ENCODE measurements around the gene CACNA2D3. TPM values are rescaled to one million over a fixed set of nuclear protein-coding genes. Genes with fewer than 3 reads are reported as not detected.

The CACNA2D3 gene
- total RNA-seq, 2 experiments from 2014 or later = not detected

DNA sequence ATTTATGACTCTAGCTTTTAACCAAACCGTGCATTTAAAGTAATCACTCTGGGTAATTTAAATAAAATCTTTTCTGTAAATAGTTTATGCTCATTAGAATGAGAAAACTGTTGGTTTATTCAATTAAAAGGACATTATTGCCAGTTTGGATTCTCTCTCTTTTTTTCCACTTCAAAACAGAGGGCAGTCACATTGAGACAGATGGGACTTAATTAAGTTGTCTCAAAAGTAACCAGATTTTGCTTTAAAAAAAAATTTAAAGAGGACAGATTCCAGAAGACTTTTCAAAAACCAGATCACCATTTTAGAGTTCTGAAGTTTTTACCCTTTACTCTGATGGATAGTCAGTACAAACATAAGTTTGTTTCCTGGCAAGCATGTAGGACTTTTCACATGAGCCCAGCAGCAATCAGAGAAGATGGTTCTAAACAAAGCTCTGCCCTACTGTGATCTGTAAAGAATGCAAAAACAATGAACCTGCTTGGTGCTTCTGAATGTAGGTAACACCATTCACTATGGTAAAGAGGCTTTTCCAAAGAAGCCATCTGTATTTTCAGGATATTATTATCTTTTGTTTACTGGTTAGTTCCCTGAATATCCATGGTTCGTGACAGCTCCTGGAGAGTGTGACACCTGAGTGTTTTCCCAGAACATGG, 669.3 kb downstream of the CACNA2D3 start:
- CTCF ChIA-PET = no interaction called here
- DNase-seq = no peak
- H3K9me3 Mint-ChIP-seq = peaks cover 4% of the 10 kb centered on the region
- no peak overlapping the region for H3K4me3 Mint-ChIP-seq
- H3K27me3 Mint-ChIP-seq = no peaks in the 10 kb centered on the region
- no peak overlapping the region for H3K27ac Mint-ChIP-seq
- no peaks in the 10 kb centered on the region for H3K36me3 Mint-ChIP-seq
- POLR2A ChIA-PET = no interaction called here
- no peaks in the 10 kb centered on the region for H3K4me1 Mint-ChIP-seq (ENCODE audit: low read depth)
- intact Hi-C loops (cut with micrococcal nuclease) = no loop called here

GRCh38 chr3:54792584-54792983, 670.2 kb downstream of the CACNA2D3 start:
- CTCF ChIA-PET = no interaction called here

DNA sequence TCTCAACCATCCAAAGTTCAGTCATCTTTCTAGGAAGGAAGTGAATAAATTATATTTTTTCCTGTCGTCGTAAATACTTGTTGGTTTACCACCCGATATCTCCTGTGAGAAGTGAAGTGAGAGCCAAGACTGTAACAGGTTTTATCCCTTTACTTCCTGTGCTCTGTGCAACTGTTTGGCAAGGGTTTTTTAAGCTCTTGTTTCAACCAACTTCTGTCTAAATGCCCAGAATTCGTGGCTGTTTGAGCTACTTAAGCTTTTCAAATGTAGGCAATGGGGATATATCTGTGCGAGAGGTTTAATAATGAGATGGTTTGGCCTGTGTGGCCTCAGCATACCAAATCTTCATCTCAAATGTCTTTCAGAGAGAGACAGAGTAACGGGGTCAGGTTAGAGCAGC, 670.8 kb downstream of the CACNA2D3 start:
- ChIA-PET POLR2A (no interaction called here), CTCF (interaction anchor here (0.5 kb wide), 1 partner anchor 206 kb away, joined by 3 read pairs; no protein-coding TSS in a partner anchor)
- DNase-seq = no peak
- intact Hi-C loops (cut with micrococcal nuclease) = no loop called here
- no peaks in the 10 kb centered on the region for H3K4me1 Mint-ChIP-seq (ENCODE audit: low read depth)
- H3K36me3 Mint-ChIP-seq = no peaks in the 10 kb centered on the region
- H3K27me3 Mint-ChIP-seq = no peaks in the 10 kb centered on the region
- H3K27ac Mint-ChIP-seq = no peak overlapping the region
- H3K4me3 Mint-ChIP-seq = no peak overlapping the region
- H3K9me3 Mint-ChIP-seq = no peaks in the 10 kb centered on the region

More at GRCh38 chr3:54792584-54792983, 670.2 kb downstream of the CACNA2D3 start:
- intact Hi-C loops (cut with micrococcal nuclease) = no loop called here
- H3K4me3 Mint-ChIP-seq = no peak overlapping the region
- H3K9me3 Mint-ChIP-seq = peaks cover under 1% of the 10 kb centered on the region
- no peaks in the 10 kb centered on the region for H3K36me3 Mint-ChIP-seq
- POLR2A ChIA-PET = no interaction called here
- H3K27me3 Mint-ChIP-seq = no peaks in the 10 kb centered on the region
- H3K27ac Mint-ChIP-seq = no peak overlapping the region
- no peak for DNase-seq
- H3K4me1 Mint-ChIP-seq (ENCODE audit: low read depth) = no peaks in the 10 kb centered on the region

DNA sequence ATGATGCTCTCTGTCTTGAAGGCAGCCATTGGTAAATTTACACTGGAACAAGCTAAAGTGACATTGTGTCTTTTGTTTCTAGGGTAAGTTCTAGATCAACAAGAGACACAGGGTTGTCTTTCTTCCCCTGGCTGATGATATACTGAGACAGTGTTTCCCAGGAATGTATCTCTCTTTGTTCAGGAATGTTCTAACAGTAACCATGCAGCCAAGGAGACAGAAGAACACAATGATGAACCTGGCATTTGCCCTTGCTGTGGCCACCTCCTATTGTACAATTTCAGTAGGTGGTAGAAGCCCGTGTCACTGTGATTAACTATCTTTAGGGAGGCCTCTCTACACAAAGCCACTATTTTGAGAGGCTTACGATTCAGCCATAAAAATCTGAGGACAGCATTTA, 674.8 kb downstream of the CACNA2D3 start:
- H3K27me3 Mint-ChIP-seq = no peaks in the 10 kb centered on the region
- H3K27ac Mint-ChIP-seq = no peak overlapping the region
- H3K4me3 Mint-ChIP-seq = no peak overlapping the region
- POLR2A ChIA-PET = no interaction called here
- CTCF ChIA-PET = no interaction called here
- H3K36me3 Mint-ChIP-seq = no peaks in the 10 kb centered on the region
- no peak for DNase-seq
- H3K9me3 Mint-ChIP-seq = peaks cover 2% of the 10 kb centered on the region
- intact Hi-C loops (cut with micrococcal nuclease) = no loop called here
- H3K4me1 Mint-ChIP-seq (ENCODE audit: low read depth) = no peaks in the 10 kb centered on the region

GRCh38 chr3:54800478-54800877, 678.1 kb downstream of the CACNA2D3 start:
- H3K4me3 Mint-ChIP-seq = no peak overlapping the region
- H3K36me3 Mint-ChIP-seq = no peaks in the 10 kb centered on the region
- ChIA-PET CTCF (no interaction called here), POLR2A (no interaction called here)
- peaks cover 2% of the 10 kb centered on the region for H3K9me3 Mint-ChIP-seq
- no peaks in the 10 kb centered on the region for H3K4me1 Mint-ChIP-seq (ENCODE audit: low read depth)
- intact Hi-C loops (cut with micrococcal nuclease) = no loop called here
- H3K27me3 Mint-ChIP-seq = no peaks in the 10 kb centered on the region
- H3K27ac Mint-ChIP-seq = no peak overlapping the region
- no peak for DNase-seq

DNA sequence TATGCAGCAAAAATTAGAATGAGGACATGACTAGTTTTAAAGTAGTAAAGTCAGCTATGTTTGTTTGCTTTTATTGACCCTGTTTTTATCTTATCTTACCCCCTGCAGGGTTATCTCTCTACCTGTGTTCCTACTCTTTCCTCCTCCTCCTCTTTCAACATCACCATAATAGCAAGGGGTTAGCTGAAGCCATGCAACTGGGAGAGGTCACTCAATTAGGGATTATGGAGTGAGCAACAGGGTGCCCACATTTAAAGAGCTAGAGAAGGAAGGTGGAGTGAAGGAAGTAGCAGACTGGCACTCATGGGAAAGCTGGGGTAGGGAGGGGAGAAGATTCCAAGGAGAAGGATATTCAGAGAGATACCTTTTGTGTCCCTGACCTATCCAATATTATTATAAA, 679.6 kb downstream of the CACNA2D3 start:
- Mint-ChIP-seq H3K27ac (no peak overlapping the region), H3K4me3 (no peak overlapping the region), H3K36me3 (no peaks in the 10 kb centered on the region), H3K4me1 (ENCODE audit: low read depth) (no peaks in the 10 kb centered on the region), H3K27me3 (no peaks in the 10 kb centered on the region), H3K9me3 (peaks cover 2% of the 10 kb centered on the region)
- no peak for DNase-seq
- intact Hi-C loops (cut with micrococcal nuclease) = no loop called here
- ChIA-PET POLR2A (no interaction called here), CTCF (no interaction called here)

DNA sequence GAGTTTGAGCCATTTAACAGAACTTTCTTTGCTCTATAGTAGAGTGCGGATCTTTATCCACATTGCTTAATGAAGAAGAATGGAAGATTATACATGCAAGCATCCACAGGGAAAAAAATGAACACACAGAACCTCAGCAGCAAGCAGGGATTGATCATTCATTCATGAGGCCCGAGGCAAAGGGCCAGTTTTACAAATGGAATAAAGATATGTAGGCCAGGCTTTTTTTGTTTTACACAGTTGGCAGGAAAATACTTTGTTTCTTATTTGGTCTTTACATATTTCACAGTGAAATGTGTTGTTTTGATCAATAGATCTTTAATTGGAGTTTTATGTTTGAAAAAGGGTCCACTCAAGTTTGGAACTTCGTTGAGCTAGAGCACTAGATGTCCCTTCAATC, 688.0 kb downstream of the CACNA2D3 start:
- ChIA-PET POLR2A (no interaction called here), CTCF (no interaction called here)
- Mint-ChIP-seq H3K36me3 (no peaks in the 10 kb centered on the region), H3K27ac (no peak overlapping the region), H3K27me3 (no peaks in the 10 kb centered on the region), H3K9me3 (peaks cover 6% of the 10 kb centered on the region), H3K4me1 (ENCODE audit: low read depth) (no peaks in the 10 kb centered on the region), H3K4me3 (no peak overlapping the region)
- intact Hi-C loops (cut with micrococcal nuclease) = no loop called here
- no peak for DNase-seq

DNA sequence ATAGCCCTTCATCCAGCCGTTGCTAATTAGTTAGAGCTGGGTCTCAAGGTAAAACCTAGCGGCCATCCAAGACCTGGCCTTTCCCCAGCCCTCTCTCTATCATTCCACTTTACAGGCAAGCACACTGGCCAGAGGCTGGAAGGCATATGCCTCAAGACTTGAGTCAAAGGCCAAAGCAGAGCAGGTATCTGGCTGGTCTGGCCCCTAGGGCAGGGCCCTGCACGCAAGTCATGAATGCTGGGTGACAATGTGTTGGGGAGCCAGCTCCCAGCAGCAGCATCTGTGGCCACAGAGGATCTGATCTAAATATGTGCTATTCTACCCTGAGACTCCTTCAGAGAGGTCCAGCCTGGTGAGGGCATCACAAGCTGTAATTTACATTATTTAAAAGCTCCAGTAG, 691.9 kb downstream of the CACNA2D3 start:
- Mint-ChIP-seq H3K4me1 (ENCODE audit: low read depth) (no peaks in the 10 kb centered on the region), H3K27ac (no peak overlapping the region), H3K9me3 (no peaks in the 10 kb centered on the region), H3K4me3 (no peak overlapping the region), H3K27me3 (no peaks in the 10 kb centered on the region), H3K36me3 (no peaks in the 10 kb centered on the region)
- CTCF ChIA-PET = interaction anchor here (0.6 to 1.3 kb wide), 2 partner anchors 17 to 387 kb away, joined by 3 read pairs; no protein-coding TSS in a partner anchor
- intact Hi-C loops (cut with micrococcal nuclease) = no loop called here
- POLR2A ChIA-PET = no interaction called here
- no peak for DNase-seq

GRCh38 chr3:54817628-54818027, 695.3 kb downstream of the CACNA2D3 start:
- no peaks in the 10 kb centered on the region for H3K9me3 Mint-ChIP-seq
- H3K27ac Mint-ChIP-seq = no peak overlapping the region
- no peak for DNase-seq
- no peaks in the 10 kb centered on the region for H3K36me3 Mint-ChIP-seq
- POLR2A ChIA-PET = no interaction called here
- H3K4me3 Mint-ChIP-seq = no peak overlapping the region
- CTCF ChIA-PET = no interaction called here
- no peaks in the 10 kb centered on the region for H3K4me1 Mint-ChIP-seq (ENCODE audit: low read depth)
- no peaks in the 10 kb centered on the region for H3K27me3 Mint-ChIP-seq
- intact Hi-C loops (cut with micrococcal nuclease) = no loop called here

GRCh38 chr3:54818486-54818885, 696.1 kb downstream of the CACNA2D3 start:
- Mint-ChIP-seq H3K27ac (no peak overlapping the region), H3K27me3 (no peaks in the 10 kb centered on the region)

GRCh38 chr3:54818942-54819341, 696.6 kb downstream of the CACNA2D3 start:
- intact Hi-C loops (cut with micrococcal nuclease) = no loop called here
- POLR2A ChIA-PET = no interaction called here
- Mint-ChIP-seq H3K27ac (no peak overlapping the region), H3K9me3 (no peaks in the 10 kb centered on the region), H3K4me3 (no peak overlapping the region), H3K36me3 (no peaks in the 10 kb centered on the region), H3K4me1 (ENCODE audit: low read depth) (no peaks in the 10 kb centered on the region), H3K27me3 (no peaks in the 10 kb centered on the region)
- CTCF ChIA-PET = no interaction called here
- DNase-seq = no peak

More at GRCh38 chr3:54818486-54818885, 696.1 kb downstream of the CACNA2D3 start:
- H3K4me1 Mint-ChIP-seq (ENCODE audit: low read depth) = no peaks in the 10 kb centered on the region
- no peaks in the 10 kb centered on the region for H3K36me3 Mint-ChIP-seq
- DNase-seq = no peak
- ChIA-PET CTCF (no interaction called here), POLR2A (no interaction called here)
- intact Hi-C loops (cut with micrococcal nuclease) = no loop called here
- no peaks in the 10 kb centered on the region for H3K9me3 Mint-ChIP-seq
- H3K4me3 Mint-ChIP-seq = no peak overlapping the region

DNA sequence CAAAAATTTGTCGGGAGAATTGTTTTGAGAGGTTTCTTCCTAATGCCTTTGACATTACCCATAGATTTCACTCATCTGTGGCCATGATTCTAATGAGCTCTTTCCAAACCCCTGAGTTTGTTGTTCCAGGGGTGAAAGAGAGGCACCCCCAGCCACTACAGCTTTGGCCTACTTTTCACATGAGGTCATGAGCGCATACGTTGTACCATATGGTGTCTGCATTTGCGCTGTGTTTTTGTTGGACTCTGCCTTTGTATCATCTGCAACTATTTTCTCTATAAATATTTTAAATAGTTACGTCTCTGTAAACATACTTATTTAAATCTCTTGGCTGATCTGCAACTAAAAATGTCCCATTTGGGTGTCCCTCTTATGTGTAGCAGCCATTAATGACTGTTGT, 697.6 kb downstream of the CACNA2D3 start:
- intact Hi-C loops (cut with micrococcal nuclease) = no loop called here
- Mint-ChIP-seq H3K27ac (no peak overlapping the region), H3K4me1 (ENCODE audit: low read depth) (no peaks in the 10 kb centered on the region), H3K4me3 (no peak overlapping the region), H3K36me3 (no peaks in the 10 kb centered on the region), H3K9me3 (no peaks in the 10 kb centered on the region), H3K27me3 (no peaks in the 10 kb centered on the region)
- ChIA-PET CTCF (interaction anchor here (0.7 kb wide), 1 partner anchor 768 kb away, joined by 3 read pairs; no protein-coding TSS in a partner anchor), POLR2A (no interaction called here)
- no peak for DNase-seq

DNA sequence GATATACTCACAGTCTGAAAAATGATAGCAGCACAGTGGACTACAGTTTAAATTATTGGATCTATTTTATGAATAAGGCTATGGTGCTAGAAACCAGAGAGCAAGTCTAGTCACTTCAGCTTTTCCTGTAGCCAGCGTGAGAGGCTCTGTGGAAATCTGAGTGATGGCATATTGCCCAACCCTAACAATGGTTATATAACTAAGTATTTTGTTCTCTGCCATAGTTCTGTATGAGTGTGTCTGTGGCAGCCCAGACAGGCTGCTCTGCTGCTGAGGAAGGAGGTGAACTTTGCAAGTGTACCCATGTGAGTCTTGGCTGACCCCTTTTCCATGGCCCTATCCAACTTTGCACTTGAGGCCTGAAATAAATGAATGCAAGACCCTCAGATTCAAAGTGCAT, 699.9 kb downstream of the CACNA2D3 start:
- intact Hi-C loops (cut with micrococcal nuclease) = no loop called here
- Mint-ChIP-seq H3K9me3 (no peaks in the 10 kb centered on the region), H3K4me3 (no peak overlapping the region), H3K27me3 (no peaks in the 10 kb centered on the region), H3K36me3 (no peaks in the 10 kb centered on the region), H3K27ac (no peak overlapping the region), H3K4me1 (ENCODE audit: low read depth) (no peaks in the 10 kb centered on the region)
- ChIA-PET CTCF (no interaction called here), POLR2A (no interaction called here)
- DNase-seq = no peak

Data from activated CD4-positive, alpha-beta memory T cell treated with anti-CD3 and anti-CD28 coated beads for 36 hours (primary cell).